GM19240 (cell line): ENCODE data around the gene NAT16.
A peak's percentile ranks its signal among the peaks of the same experiment; 100 is the strongest.
"Not testable (repeated sequence)": the region's sequence is repeated elsewhere in the genome, so short reads cannot be mapped to it uniquely, and the experiment has no call there.

ENCODE experiments used
- DNase-seq: peaks from one replicate; pipeline ENCODE4 v3.0.0; 2011; ENCODE audit warnings: low spot score; ENCODE audit not compliant: insufficient read length

The NAT16 gene

GRCh38 chr7:101128040-101128834 is 51.9 kb downstream of the NAT16 start:
- no peak for DNase-seq

DNA sequence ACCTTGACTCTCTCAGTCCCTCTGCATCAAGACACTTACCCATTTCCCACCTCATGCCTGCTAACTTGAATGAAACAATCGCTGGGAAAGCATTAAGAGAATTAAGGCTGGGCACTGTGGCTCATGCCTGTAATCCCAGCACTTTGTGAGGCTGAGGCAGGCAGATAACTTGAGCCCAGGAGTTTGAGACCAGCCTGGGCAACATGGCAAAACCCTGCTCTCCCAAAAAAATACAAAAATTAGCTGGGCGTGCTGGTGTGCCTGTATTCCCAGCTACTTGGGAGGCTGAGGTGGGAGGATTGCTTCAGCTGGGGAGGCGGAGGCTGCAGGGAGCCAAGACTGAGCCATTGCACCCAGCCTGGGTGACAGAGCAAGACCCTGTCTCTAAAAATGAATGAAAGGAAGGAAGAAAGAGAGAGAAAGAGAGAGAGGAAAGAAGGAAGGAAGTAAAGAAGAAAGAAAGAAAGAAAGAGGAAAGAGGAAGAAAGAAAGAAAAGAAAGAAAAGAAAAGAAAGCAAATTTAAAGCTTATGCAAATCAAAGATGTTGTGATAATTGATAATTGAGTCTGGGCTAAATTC is 52.5 kb downstream of the NAT16 start:
- no peak for DNase-seq

DNA sequence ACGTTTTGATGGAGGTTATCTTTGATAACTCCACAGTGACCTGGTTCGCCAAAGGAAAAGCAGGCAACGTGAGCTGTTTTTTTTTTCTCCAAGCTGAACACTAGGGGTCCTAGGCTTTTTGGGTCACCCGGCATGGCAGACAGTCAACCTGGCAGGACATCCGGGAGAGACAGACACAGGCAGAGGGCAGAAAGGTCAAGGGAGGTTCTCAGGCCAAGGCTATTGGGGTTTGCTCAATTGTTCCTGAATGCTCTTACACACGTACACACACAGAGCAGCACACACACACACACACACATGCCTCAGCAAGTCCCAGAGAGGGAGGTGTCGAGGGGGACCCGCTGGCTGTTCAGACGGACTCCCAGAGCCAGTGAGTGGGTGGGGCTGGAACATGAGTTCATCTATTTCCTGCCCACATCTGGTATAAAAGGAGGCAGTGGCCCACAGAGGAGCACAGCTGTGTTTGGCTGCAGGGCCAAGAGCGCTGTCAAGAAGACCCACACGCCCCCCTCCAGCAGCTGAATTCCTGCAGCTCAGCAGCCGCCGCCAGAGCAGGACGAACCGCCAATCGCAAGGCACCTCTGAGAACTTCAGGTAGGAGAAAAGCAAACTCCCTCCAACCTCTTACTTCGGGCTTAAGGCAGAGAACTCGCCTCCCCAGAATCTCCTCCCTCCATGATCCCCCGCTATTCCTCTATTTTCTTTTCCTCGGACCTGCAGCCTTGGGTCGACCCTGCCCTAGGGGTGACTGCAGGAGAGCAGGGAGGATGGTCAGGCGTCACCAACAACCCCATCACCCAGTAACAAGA is 53.2 kb downstream of the NAT16 start, which contains the start of gene SERPINE1:
Gene SERPINE1, plus strand, starts transcription at position 454 of the 809 bp plus-strand sequence. CDS start 1,290 bp downstream, outside the sequence.
- DNase-seq = peak; percentile 44

- no peak for DNase-seq
Measured at GRCh38 chr7:101125989-101126650, 54.0 kb downstream of the NAT16 start.

- no peak for DNase-seq
Measured at GRCh38 chr7:101124376-101125056, 55.6 kb downstream of the NAT16 start.

- no peak for DNase-seq
Measured at GRCh38 chr7:101123703-101124068, 56.4 kb downstream of the NAT16 start.

DNA sequence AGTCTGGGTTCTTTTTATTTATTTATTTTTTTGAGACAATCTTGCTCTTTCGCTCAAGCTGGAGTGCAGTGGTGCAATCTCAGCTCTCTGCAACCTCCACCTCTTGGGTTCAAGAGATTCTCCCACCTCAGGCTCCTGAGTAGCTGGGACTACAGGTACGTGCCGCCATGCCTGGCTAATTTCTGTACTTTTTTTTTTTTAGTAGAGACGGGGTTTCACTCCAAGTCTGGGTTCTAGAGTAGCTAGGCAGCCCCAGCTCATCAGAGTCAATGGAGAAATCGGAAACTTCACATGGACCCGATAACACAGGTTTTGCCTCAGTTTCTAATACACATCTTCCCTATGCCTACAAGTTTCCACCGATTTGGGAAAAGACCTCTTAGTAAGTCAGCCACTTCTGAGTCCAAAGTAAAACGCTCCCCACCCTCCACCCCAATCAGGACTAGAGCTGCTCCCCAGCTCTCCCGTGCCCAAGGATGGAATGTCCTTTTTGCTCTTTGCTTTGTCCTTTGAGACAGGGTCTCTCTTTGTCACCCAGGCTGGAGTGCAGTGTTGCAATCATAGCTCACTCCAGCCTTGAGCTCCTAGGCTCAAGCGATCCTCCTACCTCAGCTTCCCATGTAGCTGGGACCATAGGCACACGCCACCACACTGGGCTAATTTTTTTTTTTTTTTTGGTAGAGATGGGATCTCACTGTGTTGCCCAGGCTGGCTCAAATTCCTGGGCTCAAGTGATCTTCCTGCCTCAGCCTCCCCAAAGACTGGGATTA is 57.0 kb downstream of the NAT16 start:
- no peak for DNase-seq

- no peak for DNase-seq
Measured at GRCh38 chr7:101121991-101122932, 57.8 kb downstream of the NAT16 start.

DNA sequence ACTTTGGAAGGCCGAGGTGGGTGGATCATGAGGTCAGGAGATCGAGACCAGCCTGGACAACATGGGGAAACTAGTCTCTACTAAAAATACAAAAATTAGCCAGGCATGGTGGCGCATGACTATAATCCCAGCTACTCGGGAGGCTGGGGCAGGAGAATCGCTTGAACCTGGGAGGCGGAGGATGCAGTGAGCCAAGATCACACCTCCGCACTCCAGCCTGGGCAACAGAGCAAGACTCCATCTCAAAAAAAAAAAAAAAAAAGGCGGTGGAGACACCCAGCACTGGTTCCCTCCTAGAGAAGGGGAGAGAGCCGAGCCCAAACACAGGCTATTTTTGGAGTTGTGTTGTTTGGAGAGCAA is 58.5 kb downstream of the NAT16 start:
- not testable (repeated sequence) for DNase-seq
